Hepatocyte (in vitro differentiated cells): Measurements from ENCODE around the gene VANGL2. TPM values are rescaled to one million over a fixed set of nuclear protein-coding genes. Genes with fewer than 3 reads are reported as not detected.
A peak's percentile ranks its signal among the peaks of the same experiment; 100 is the strongest.

ENCODE experiments used
- DNase-seq: peaks from one replicate; pipeline ENCODE4 v3.0.0-alpha.2; 2016; ENCODE audit warnings: low spot score
- H2AFZ ChIP-seq: fragments of 200-600 bp; sonication (generic); 2 replicates; pipeline ENCODE4 v1.6.0; 2016; ENCODE audit warnings: antibody characterized with exemption, mild to moderate bottlenecking
- H3K27ac ChIP-seq: fragments of 200-600 bp; sonication (generic); 2 replicates; pipeline ENCODE4 v1.5.1; 2016; ENCODE audit warnings: mild to moderate bottlenecking
- H3K27me3 ChIP-seq: fragments of 200-600 bp; sonication (generic); 2 replicates; pipeline ENCODE4 v1.6.1; 2016
- H3K36me3 ChIP-seq: fragments of 200-600 bp; sonication (generic); replicated peaks from 2 replicates; pipeline ENCODE4 v1.5.1; 2016; ENCODE audit warnings: low read depth; ENCODE audit not compliant: insufficient read depth
- H3K4me1 ChIP-seq: fragments of 200-600 bp; sonication (generic); 2 replicates; pipeline ENCODE4 v1.5.1; 2016; ENCODE audit warnings: mild to moderate bottlenecking, moderate library complexity; ENCODE audit not compliant: insufficient read depth
- H3K4me2 ChIP-seq: fragments of 200-600 bp; sonication (generic); 2 replicates; pipeline ENCODE4 v1.6.0; 2016
- H3K4me3 ChIP-seq: fragments of 200-600 bp; sonication (generic); 2 replicates; pipeline ENCODE4 v1.5.1; 2016; ENCODE audit warnings: mild to moderate bottlenecking
- H3K79me2 ChIP-seq: fragments of 200-600 bp; sonication (generic); 2 replicates; pipeline ENCODE4 v1.6.0; 2017; ENCODE audit warnings: mild to moderate bottlenecking
- H3K9me2 ChIP-seq: fragments of 200-600 bp; sonication (generic); replicated peaks from 2 replicates; pipeline ENCODE4 v1.6.0; 2017; ENCODE audit warnings: mild to moderate bottlenecking; ENCODE audit not compliant: insufficient read depth
- H3K9me3 ChIP-seq: fragments of 200-600 bp; sonication (generic); 2 replicates; pipeline ENCODE4 v1.5.1; 2016; ENCODE audit warnings: low read depth, mild to moderate bottlenecking
- H4K20me1 ChIP-seq: fragments of 200-600 bp; sonication (generic); 2 replicates; pipeline ENCODE4 v1.6.0; 2016; ENCODE audit warnings: mild to moderate bottlenecking; ENCODE audit not compliant: insufficient read depth, poor library complexity, severe bottlenecking
- EZH2 ChIP-seq: fragments of 200-600 bp; sonication (generic); IDR thresholded peaks from 2 replicates; pipeline ENCODE4 v1.6.1; 2016; ENCODE audit warnings: antibody characterized with exemption, mild to moderate bottlenecking, borderline replicate concordance
- EZH2phosphoT487 ChIP-seq: fragments of 200-600 bp; sonication (generic); IDR thresholded peaks from one replicate; pipeline ENCODE4 v1.6.1; 2018; ENCODE audit warnings: antibody characterized with exemption, mild to moderate bottlenecking, low read depth, moderate library complexity; ENCODE audit not compliant: unreplicated experiment, severe bottlenecking
- WGBS: methylation state at CpG from one replicate; pipeline ENCODE4 v1.1.6; 2016; ENCODE audit warnings: low lambda C conversion rate; ENCODE audit errors: missing lambda C conversion rate; 5-methylcytosine and 5-hydroxymethylcytosine counted together
- polyA plus RNA-seq: library from polyadenylated mRNA; unstranded; fragments of >200 nt; fragmentation: Nextera tagmentation; extraction: Ambion mirVana; gene quantifications from 2 replicates; pipeline ENCODE4 v1.2.1, GENCODE V29; 2016
- total RNA-seq: library from RNA; depleted of rRNA; stranded (reverse); fragments of >200 nt; gene quantifications from 2 replicates; pipeline ENCODE4 v1.2.3, GENCODE V29; 2014
- TF ChIP-seq, protein P1 (sequence below): fragments of 200-600 bp; sonication (generic); IDR thresholded peaks from 2 replicates; pipeline ENCODE4 v1.5.1; 2016; ENCODE audit warnings: antibody characterized with exemption, mild to moderate bottlenecking; ENCODE audit not compliant: poor library complexity

Gene VANGL2
- total and polyA plus RNA-seq, 2 experiments from 2014 or later, result 8.2 to 10.9 TPM

GRCh38 chr1:160409486-160409885, 9.1 kb downstream of the VANGL2 start:
- H3K4me3 ChIP-seq, result no peak overlapping the region
- no peaks in the 10 kb centered on the region for H3K9me2 ChIP-seq
- H3K27me3 ChIP-seq, result no peaks in the 10 kb centered on the region
- 90% methylated on average over 5 of the region's 5 CpGs for WGBS
- no peak for DNase-seq
- no peak overlapping the region for H2AFZ ChIP-seq
- H3K9me3 ChIP-seq, result no peaks in the 10 kb centered on the region
- H3K27ac ChIP-seq, result peak overlapping the region; percentile 93
- H3K79me2 ChIP-seq, result peaks cover 80% of the 10 kb centered on the region
- H3K36me3 ChIP-seq, result no peaks in the 10 kb centered on the region
- TF ChIP-seq, protein P1, sequence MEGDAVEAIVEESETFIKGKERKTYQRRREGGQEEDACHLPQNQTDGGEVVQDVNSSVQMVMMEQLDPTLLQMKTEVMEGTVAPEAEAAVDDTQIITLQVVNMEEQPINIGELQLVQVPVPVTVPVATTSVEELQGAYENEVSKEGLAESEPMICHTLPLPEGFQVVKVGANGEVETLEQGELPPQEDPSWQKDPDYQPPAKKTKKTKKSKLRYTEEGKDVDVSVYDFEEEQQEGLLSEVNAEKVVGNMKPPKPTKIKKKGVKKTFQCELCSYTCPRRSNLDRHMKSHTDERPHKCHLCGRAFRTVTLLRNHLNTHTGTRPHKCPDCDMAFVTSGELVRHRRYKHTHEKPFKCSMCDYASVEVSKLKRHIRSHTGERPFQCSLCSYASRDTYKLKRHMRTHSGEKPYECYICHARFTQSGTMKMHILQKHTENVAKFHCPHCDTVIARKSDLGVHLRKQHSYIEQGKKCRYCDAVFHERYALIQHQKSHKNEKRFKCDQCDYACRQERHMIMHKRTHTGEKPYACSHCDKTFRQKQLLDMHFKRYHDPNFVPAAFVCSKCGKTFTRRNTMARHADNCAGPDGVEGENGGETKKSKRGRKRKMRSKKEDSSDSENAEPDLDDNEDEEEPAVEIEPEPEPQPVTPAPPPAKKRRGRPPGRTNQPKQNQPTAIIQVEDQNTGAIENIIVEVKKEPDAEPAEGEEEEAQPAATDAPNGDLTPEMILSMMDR, result no peak
- TF ChIP-seq EZH2phosphoT487 (no peak), EZH2 (no peak)
- H3K4me2 ChIP-seq, result no peak overlapping the region
- H3K4me1 ChIP-seq, result peaks cover 26% of the 10 kb centered on the region
- peaks cover 2% of the 10 kb centered on the region for H4K20me1 ChIP-seq

DNA sequence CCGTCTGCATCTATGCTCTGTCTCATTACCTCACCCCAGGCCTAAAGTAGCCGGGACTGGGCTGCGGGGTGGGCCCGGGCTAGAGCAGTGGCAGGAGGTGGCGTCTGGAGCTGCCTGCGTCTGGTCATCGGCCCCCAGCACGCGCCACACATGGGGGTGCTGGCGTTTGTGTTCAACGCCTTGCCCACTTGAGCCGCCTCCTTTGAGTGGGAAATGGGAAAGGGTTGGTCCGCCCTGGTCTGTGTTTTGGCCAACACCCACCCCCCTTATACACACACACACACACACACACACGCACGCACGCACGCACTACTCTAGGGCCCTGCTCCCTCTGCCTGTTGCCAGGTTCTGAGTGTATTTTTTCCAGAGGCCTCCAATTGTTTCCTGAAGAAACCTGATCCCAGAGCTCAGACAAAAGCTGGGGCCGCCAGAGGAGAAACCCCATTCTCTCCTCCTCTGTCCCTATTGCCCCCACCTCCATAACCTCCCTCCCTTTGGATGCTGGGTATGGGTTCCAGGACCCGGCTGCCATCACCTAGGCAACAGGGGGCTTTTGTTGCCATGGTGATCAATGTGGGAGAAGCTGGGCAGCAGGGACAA, 10.1 kb downstream of the VANGL2 start:
- TF ChIP-seq EZH2phosphoT487 (no peak), EZH2 (no peak)
- TF ChIP-seq, protein P1, result no peak

GRCh38 chr1:160411271-160412027, 11.1 kb downstream of the VANGL2 start:
- 74% methylated on average over 5 of the region's 6 CpGs for WGBS
- Histone ChIP-seq H3K9me3 (no peaks in the 10 kb centered on the region), H3K27ac (peak overlapping the region; percentile 91), H2AFZ (no peak overlapping the region), H3K4me3 (no peak overlapping the region), H3K36me3 (no peaks in the 10 kb centered on the region), H3K27me3 (no peaks in the 10 kb centered on the region), H3K79me2 (peaks cover 62% of the 10 kb centered on the region), H3K4me2 (peak overlapping the region; percentile 46), H3K9me2 (no peaks in the 10 kb centered on the region), H4K20me1 (peaks cover 2% of the 10 kb centered on the region), H3K4me1 (peaks cover 23% of the 10 kb centered on the region)
- TF ChIP-seq, protein P1, result peak; percentile 14
- no peak for TF ChIP-seq EZH2phosphoT487
- no peak for DNase-seq

More for the DNA sequence above, 10.1 kb downstream of the VANGL2 start:
- H3K9me2 ChIP-seq, result no peaks in the 10 kb centered on the region
- H3K4me2 ChIP-seq, result peak overlapping the region; percentile 57
- H3K9me3 ChIP-seq, result no peaks in the 10 kb centered on the region
- no peak overlapping the region for H2AFZ ChIP-seq
- peaks cover 23% of the 10 kb centered on the region for H3K4me1 ChIP-seq
- peaks cover 2% of the 10 kb centered on the region for H4K20me1 ChIP-seq
- no peaks in the 10 kb centered on the region for H3K36me3 ChIP-seq
- H3K79me2 ChIP-seq, result peaks cover 71% of the 10 kb centered on the region
- H3K27ac ChIP-seq, result peak overlapping the region; percentile 93
- DNase-seq, result peak; percentile 62
- no peak overlapping the region for H3K4me3 ChIP-seq
- H3K27me3 ChIP-seq, result no peaks in the 10 kb centered on the region
- 63% methylated on average over 19 of the region's 19 CpGs for WGBS
